CD4-positive, alpha-beta T cell (primary cell): Measurements from ENCODE around the gene DOCK4. TPM values are rescaled to one million over a fixed set of nuclear protein-coding genes. Genes with fewer than 3 reads are reported as not detected.
A peak's percentile ranks its signal among the peaks of the same experiment; 100 is the strongest.

Source experiments
- ATAC-seq: fragments of 200-7000 bp; cut with Tn5 transposase; one replicate; pipeline ENCODE4 v1.10.0; 2022; ENCODE audit warnings: mild to moderate bottlenecking; ENCODE audit not compliant: poor library complexity
- CTCF ChIA-PET: fragments of 350-600 bp; sonication (Branson Sonifier 250); formaldehyde crosslinking; loops from one replicate; lab custom pipeline; 2021; ENCODE audit warnings: antibody characterized with exemption, inconsistent platforms; lab: Charles Lee
- POLR2A ChIA-PET: fragments of 350-600 bp; sonication (Branson Sonifier 250); formaldehyde crosslinking; loops from one replicate; lab custom pipeline; 2021; ENCODE audit warnings: antibody characterized with exemption, inconsistent platforms; lab: Charles Lee
- DNase-seq, 14 experiments: peaks; one replicate each; pipeline ENCODE4 v3.0.0-alpha.2; 2013 to 2020; ENCODE audit warnings: mixed read lengths in 2 of 14
- H3K27ac ChIP-seq, 2 donors: one replicate each; pipeline versions ENCODE4 v1.5.1 to v1.7.0; 2013; ENCODE audit warnings: low read length in 2 of 2, low read depth in 1 of 2, mild to moderate bottlenecking in 1 of 2
- H3K27me3 ChIP-seq, 2 experiments: 1 replicate in 1 of 2; 2 replicates in 1 of 2; pipeline versions ENCODE4 v1.6.1 to v1.7.0; 2013; ENCODE audit warnings: low read length in 2 of 2, control low read depth in 1 of 2, mild to moderate bottlenecking in 1 of 2, moderate library complexity in 1 of 2; ENCODE audit not compliant: insufficient read depth in 2 of 2, control insufficient read depth in 1 of 2
- H3K36me3 ChIP-seq: one replicate; pipeline ENCODE4 v1.6.1; 2013; ENCODE audit warnings: low read length, control low read depth; ENCODE audit not compliant: insufficient read depth
- H3K4me1 ChIP-seq: one replicate; pipeline ENCODE4 v1.6.1; 2013; ENCODE audit warnings: low read length, control low read depth; ENCODE audit not compliant: insufficient read depth
- H3K4me3 ChIP-seq: one replicate; pipeline ENCODE4 v1.5.1; 2013; ENCODE audit warnings: mild to moderate bottlenecking, low read length, moderate library complexity
- H3K9me3 ChIP-seq, 2 experiments: 1 replicate in 1 of 2; 2 replicates in 1 of 2; pipeline versions ENCODE4 v1.6.1 to v1.7.0; 2013; ENCODE audit warnings: low read length in 2 of 2, mild to moderate bottlenecking in 2 of 2, control low read depth in 1 of 2, moderate library complexity in 1 of 2; ENCODE audit not compliant: control insufficient read depth in 1 of 2, insufficient read depth in 1 of 2
- H3K27ac Mint-ChIP-seq: one replicate; pipeline ENCODE4 v1.8.0; 2020; ENCODE audit warnings: mixed read lengths
- H3K27me3 Mint-ChIP-seq: one replicate; pipeline ENCODE4 v1.8.0; 2021; ENCODE audit warnings: mixed read lengths
- H3K36me3 Mint-ChIP-seq: one replicate; pipeline ENCODE4 v1.8.0; 2021; ENCODE audit warnings: low read depth, mixed read lengths
- H3K4me1 Mint-ChIP-seq: one replicate; pipeline ENCODE4 v1.8.0; 2021; ENCODE audit warnings: low read depth, mixed read lengths
- H3K4me3 Mint-ChIP-seq: one replicate; pipeline ENCODE4 v1.8.0; 2020; ENCODE audit warnings: mild to moderate bottlenecking, mixed read lengths
- H3K9me3 Mint-ChIP-seq: one replicate; pipeline ENCODE4 v1.8.0; 2020; ENCODE audit warnings: mixed read lengths
- CTCF ChIP-seq: fragments of 200-600 bp; IDR thresholded peaks from one replicate; pipeline ENCODE4 v1.8.0; 2022; ENCODE audit warnings: antibody characterized with exemption, mild to moderate bottlenecking
- intact Hi-C, 2 experiments: fragments of 100-400 bp; cut with DNase I in 1 of 2; cut with micrococcal nuclease in 1 of 2; formaldehyde crosslinking; loops; one replicate each; pipeline versions ENCODE4 v1.15.1 to v1.9.0; 2023 to 2025; cut with DNase I, micrococcal nuclease
- total RNA-seq, 174 experiments: library from RNA in 2 of 174; stranded (reverse) in 2 of 174; gene quantifications; one replicate each; pipeline ENCODE4 v1.2.3 and lab custom pipeline; 2021 to 2026

DOCK4 gene
- total RNA-seq, 2 experiments from 2014 or later: 0.31 to 0.38 TPM

DNA sequence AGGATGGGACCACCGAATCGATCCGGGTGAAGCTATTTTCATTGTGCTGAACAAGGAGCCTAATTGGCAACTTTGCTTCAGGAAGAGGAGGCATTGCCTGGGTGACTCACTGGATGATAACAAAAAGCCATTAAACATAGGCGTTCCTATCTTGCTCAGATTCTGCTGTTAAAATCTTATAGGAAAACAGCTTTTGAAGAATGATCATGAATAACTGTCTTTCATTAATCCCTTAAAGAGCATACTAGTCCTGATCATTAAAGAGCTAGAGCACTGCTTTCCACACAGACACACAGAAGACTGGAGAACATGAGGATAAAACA, 469.7 kb downstream of the DOCK4 start:
- H3K9me3 Mint-ChIP-seq: no peaks in the 10 kb centered on the region
- Histone ChIP-seq H3K27me3 (no peaks in the 10 kb centered on the region), H3K4me1 (no peaks in the 10 kb centered on the region), H3K4me3 (no peak overlapping the region), H3K36me3 (no peaks in the 10 kb centered on the region), H3K27ac (no peak overlapping the region), H3K9me3 (no peaks in the 10 kb centered on the region)
- peaks cover 14% of the 10 kb centered on the region for H3K27me3 Mint-ChIP-seq
- ATAC-seq: no peak
- intact Hi-C loops: loop anchor here (5.0 to 10.0 kb wide), 4 partner anchors 252 to 1642 kb away; no protein-coding TSS in a partner anchor
- no peak for TF ChIP-seq CTCF
- CTCF ChIA-PET: interaction anchor here (1.6 kb wide), 1 partner anchor 9 kb away, joined by 6 read pairs; no protein-coding TSS in a partner anchor
- no peaks in the 10 kb centered on the region for H3K4me1 Mint-ChIP-seq
- H3K36me3 Mint-ChIP-seq: no peaks in the 10 kb centered on the region
- no peak overlapping the region for H3K27ac Mint-ChIP-seq
- DNase-seq: no peak
- no peak overlapping the region for H3K4me3 Mint-ChIP-seq
- POLR2A ChIA-PET: no interaction called here

DNA sequence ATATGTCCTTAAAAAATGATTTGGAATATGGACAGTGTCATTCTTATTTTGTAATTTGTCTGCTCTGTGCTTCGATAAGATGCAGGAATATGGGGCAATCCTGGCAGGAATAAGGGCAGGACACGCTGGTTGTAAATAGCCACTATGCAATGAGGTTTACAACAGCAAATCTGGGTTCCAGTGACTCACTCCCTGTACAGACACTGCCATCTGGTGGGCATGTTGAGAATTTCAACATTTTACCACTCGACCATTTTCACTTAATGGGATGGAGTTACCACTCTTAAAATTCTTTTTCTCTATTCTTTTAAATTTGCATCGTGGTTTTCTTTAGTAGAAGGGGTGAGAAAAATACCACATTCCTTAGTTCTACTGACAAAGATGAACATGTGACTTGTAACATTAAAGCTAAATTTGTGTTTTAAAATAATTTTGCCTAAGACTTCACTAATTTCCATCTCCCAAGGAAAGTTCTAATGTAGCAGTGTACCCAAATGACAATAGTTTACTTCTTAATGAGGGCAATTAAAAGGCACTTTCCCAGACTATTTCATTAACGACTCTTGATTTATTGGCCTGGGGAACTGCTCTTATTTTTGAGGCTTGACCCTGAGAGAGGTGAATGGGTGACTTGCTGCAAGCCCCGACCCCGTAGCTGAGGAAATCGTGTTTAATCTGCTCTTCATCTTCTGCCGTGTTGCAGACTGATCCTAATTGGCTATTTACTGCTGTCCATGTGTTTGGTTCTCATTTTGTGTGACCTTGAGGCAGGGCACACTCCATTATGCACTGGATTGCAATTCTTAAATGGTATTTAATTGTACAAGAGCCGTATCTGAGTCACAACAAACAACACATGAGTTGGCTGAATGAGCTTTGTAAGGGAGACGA, 470.3 kb downstream of the DOCK4 start:
- H3K27ac Mint-ChIP-seq: no peak overlapping the region
- no peak overlapping the region for H3K27ac ChIP-seq
- ChIA-PET POLR2A (no interaction called here), CTCF (interaction anchor here (1.6 kb wide), 1 partner anchor 9 kb away, joined by 6 read pairs; no protein-coding TSS in a partner anchor)
- no peaks in the 10 kb centered on the region for H3K9me3 ChIP-seq
- no peaks in the 10 kb centered on the region for H3K36me3 ChIP-seq
- TF ChIP-seq CTCF: peak; percentile 95
- H3K4me1 Mint-ChIP-seq: no peaks in the 10 kb centered on the region
- intact Hi-C loops: loop anchor here (2.0 to 10.0 kb wide), 6 partner anchors 249 to 1891 kb away; no protein-coding TSS in a partner anchor
- peaks cover 14% of the 10 kb centered on the region for H3K27me3 Mint-ChIP-seq
- ATAC-seq (peak; percentile 51), DNase-seq (peak in 12 of 14 experiments; percentile 15 to 76 (median 41))
- H3K36me3 Mint-ChIP-seq: no peaks in the 10 kb centered on the region
- H3K4me3 ChIP-seq: no peak overlapping the region
- no peak overlapping the region for H3K4me3 Mint-ChIP-seq
- H3K9me3 Mint-ChIP-seq: no peaks in the 10 kb centered on the region
- no peaks in the 10 kb centered on the region for H3K27me3 ChIP-seq
- H3K4me1 ChIP-seq: no peaks in the 10 kb centered on the region

DNA sequence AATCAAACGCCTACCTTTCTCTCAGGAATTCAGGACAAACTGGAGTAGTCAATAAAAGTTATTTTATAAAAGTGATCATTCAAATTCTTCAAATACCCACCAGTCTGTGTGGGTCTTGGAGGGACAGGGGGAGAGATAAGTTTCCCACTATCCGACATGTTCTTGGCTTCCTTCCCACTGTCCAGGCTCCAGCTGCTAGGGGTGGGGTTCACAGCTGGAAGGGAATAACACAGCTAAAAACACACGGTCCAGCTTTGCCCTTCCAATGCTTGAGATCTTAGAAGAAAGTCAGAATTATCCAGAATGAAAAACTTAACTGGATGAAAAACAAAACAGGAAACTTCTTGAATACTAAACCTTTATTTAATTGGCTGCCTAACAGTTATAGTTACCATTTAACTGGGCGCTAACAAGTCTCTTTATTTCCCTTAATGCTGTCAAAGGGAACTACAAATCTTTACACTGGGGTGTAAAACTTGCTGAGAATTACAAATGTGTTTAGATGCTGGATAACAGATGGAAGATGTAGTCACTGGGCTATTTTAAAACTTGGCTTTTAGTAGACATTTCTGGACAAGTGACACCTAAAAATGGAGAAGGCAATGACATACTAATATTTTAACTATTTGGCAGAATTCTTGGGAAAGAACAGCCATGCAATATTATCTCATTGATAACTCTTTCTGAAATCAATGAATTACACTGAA, 471.1 kb downstream of the DOCK4 start:
- CTCF ChIA-PET: interaction anchor here (1.6 kb wide), 1 partner anchor 8 kb away, joined by 6 read pairs; no protein-coding TSS in a partner anchor
- H3K36me3 Mint-ChIP-seq: no peaks in the 10 kb centered on the region
- no peaks in the 10 kb centered on the region for H3K4me1 Mint-ChIP-seq
- no peak for ATAC-seq
- Histone ChIP-seq H3K4me1 (no peaks in the 10 kb centered on the region), H3K9me3 (no peaks in the 10 kb centered on the region), H3K27me3 (no peaks in the 10 kb centered on the region), H3K4me3 (no peak overlapping the region), H3K36me3 (no peaks in the 10 kb centered on the region), H3K27ac (no peak overlapping the region)
- no peak for DNase-seq
- H3K27me3 Mint-ChIP-seq: peaks cover 14% of the 10 kb centered on the region
- no peak overlapping the region for H3K4me3 Mint-ChIP-seq
- H3K9me3 Mint-ChIP-seq: no peaks in the 10 kb centered on the region
- POLR2A ChIA-PET: no interaction called here
- intact Hi-C loops: loop anchor here (2.0 to 10.0 kb wide), 7 partner anchors 248 to 1890 kb away; no protein-coding TSS in a partner anchor
- H3K27ac Mint-ChIP-seq: no peak overlapping the region
- TF ChIP-seq CTCF: no peak
